GM18909 (cell line): ENCODE data around the gene RACK1.
A peak's percentile ranks its signal among the peaks of the same experiment; 100 is the strongest.

Source experiments
- ATAC-seq: cut with Tn5 transposase; IDR thresholded peaks from one replicate; pipeline ENCODE4 v1.9.1; 2021; ENCODE audit warnings: mild to moderate bottlenecking; ENCODE audit not compliant: unreplicated experiment, poor library complexity

The RACK1 gene

GRCh38 chr5:181259974-181260719, 16.4 kb upstream of the RACK1 start:
- ATAC-seq = no peak

- no peak for ATAC-seq
These were observed 15.6 kb upstream of the RACK1 start for GRCh38 chr5:181259283-181259682.

GRCh38 chr5:181258576-181258975, 14.9 kb upstream of the RACK1 start:
- ATAC-seq = no peak

GRCh38 chr5:181255836-181256578, 12.3 kb upstream of the RACK1 start:
- ATAC-seq = no peak

GRCh38 chr5:181255276-181255675, 11.6 kb upstream of the RACK1 start:
- ATAC-seq = no peak

- no peak for ATAC-seq
These were observed 4.6 kb upstream of the RACK1 start for GRCh38 chr5:181248277-181248676.

- peak; percentile 50 for ATAC-seq
These were observed 2.8 kb upstream of the RACK1 start for GRCh38 chr5:181246276-181247049.

- ATAC-seq = peak; percentile 1
These were observed 1.9 kb upstream of the RACK1 start for GRCh38 chr5:181245427-181246275.

- no peak for ATAC-seq
These were observed 615 bp downstream of the RACK1 start for GRCh38 chr5:181243018-181243563.

GRCh38 chr5:181242031-181242451, 1.7 kb downstream of the RACK1 start:
- no peak for ATAC-seq

GRCh38 chr5:181241393-181241975, 2.2 kb downstream of the RACK1 start:
- no peak for ATAC-seq

- no peak for ATAC-seq
These were observed 4.5 kb downstream of the RACK1 start for GRCh38 chr5:181239062-181239663.

GRCh38 chr5:181237729-181238385, 5.8 kb downstream of the RACK1 start:
- ATAC-seq = no peak

- no peak for ATAC-seq
These were observed 6.6 kb downstream of the RACK1 start for GRCh38 chr5:181236954-181237641.

- ATAC-seq = no peak
These were observed 7.2 kb downstream of the RACK1 start for GRCh38 chr5:181236471-181236870.

- no peak for ATAC-seq
These were observed 7.9 kb downstream of the RACK1 start for GRCh38 chr5:181235689-181236366.

GRCh38 chr5:181235323-181235688, 8.4 kb downstream of the RACK1 start:
- ATAC-seq = no peak
